B cell (primary cell): ENCODE data around the gene THRA. TPM values are rescaled to one million over a fixed set of nuclear protein-coding genes. Genes with fewer than 3 reads are reported as not detected.

Experiments
- ATAC-seq: fragments of 200-7000 bp; cut with Tn5 transposase; one replicate; pipeline ENCODE4 v1.10.0; 2021; ENCODE audit warnings: low read depth, mild to moderate bottlenecking, moderate number of reproducible peaks, moderate library complexity
- CTCF ChIA-PET: fragments of 350-600 bp; sonication (Branson Sonifier 250); formaldehyde crosslinking; loops from one replicate; lab custom pipeline; 2021; ENCODE audit warnings: antibody characterized with exemption, inconsistent platforms; lab: Charles Lee
- POLR2A ChIA-PET: fragments of 350-600 bp; sonication (Branson Sonifier 250); formaldehyde crosslinking; loops from one replicate; lab custom pipeline; 2021; ENCODE audit warnings: antibody characterized with exemption; lab: Charles Lee
- DNase-seq: peaks from one replicate; pipeline ENCODE4 v3.0.0; 2013
- H2AFZ ChIP-seq: 2 replicates; pipeline ENCODE4 v1.6.1; 2012; ENCODE audit warnings: mild to moderate bottlenecking, low read depth, low read length; ENCODE audit not compliant: insufficient read depth, poor library complexity, severe bottlenecking
- H3K27ac ChIP-seq, 2 donors: 1 replicate in 1 of 2; 2 replicates in 1 of 2; pipeline ENCODE4 v1.5.1; 2012 to 2013; ENCODE audit warnings: low read length in 2 of 2, mild to moderate bottlenecking in 2 of 2, moderate library complexity in 1 of 2
- H3K27me3 ChIP-seq, 4 experiments: fragments of 200-600 bp in 1 of 4; sonication (generic) in 1 of 4; replicated peaks in 1 of 4; 1 replicate in 2 of 4; 2 replicates in 2 of 4; pipeline versions ENCODE4 v1.6.1 to v1.7.0; 2013 to 2016; ENCODE audit warnings: low read length in 3 of 4, mild to moderate bottlenecking in 2 of 4, mixed read lengths in 1 of 4, moderate library complexity in 1 of 4; ENCODE audit not compliant: insufficient read depth in 4 of 4, control insufficient read depth in 3 of 4; ENCODE audit errors: control extremely low read depth in 1 of 4
- H3K36me3 ChIP-seq, 2 experiments: replicated peaks in 1 of 2; 1 replicate in 1 of 2; 2 replicates in 1 of 2; pipeline versions ENCODE4 v1.6.1 to v1.7.1; 2013; ENCODE audit warnings: low read length in 1 of 2; ENCODE audit not compliant: insufficient read depth in 2 of 2, control insufficient read depth in 1 of 2; ENCODE audit errors: control extremely low read depth in 1 of 2, extremely low read depth in 1 of 2
- H3K4me1 ChIP-seq, 2 donors: fragments of 200-600 bp in 1 of 2; sonication (generic) in 1 of 2; 1 replicate in 1 of 2; 2 replicates in 1 of 2; pipeline versions ENCODE4 v1.5.1 to v1.6.1; 2013 to 2017; ENCODE audit warnings: low read length in 2 of 2; ENCODE audit not compliant: control insufficient read depth in 2 of 2, insufficient read depth in 2 of 2
- H3K4me2 ChIP-seq: replicated peaks from 2 replicates; pipeline ENCODE3; 2012; ENCODE audit warnings: mild to moderate bottlenecking, low read depth, low read length; ENCODE audit not compliant: poor library complexity, severe bottlenecking
- H3K4me3 ChIP-seq, 5 experiments: fragments of 200-600 bp in 1 of 5; sonication (generic) in 1 of 5; 1 replicate in 3 of 5; 2 replicates in 2 of 5; pipeline versions ENCODE4 v1.5.1 to v1.7.0; 2011 to 2016; ENCODE audit warnings: low read length in 4 of 5, mild to moderate bottlenecking in 4 of 5, low read depth in 2 of 5, control low read depth in 1 of 5, moderate library complexity in 1 of 5; ENCODE audit not compliant: insufficient read depth in 1 of 5; ENCODE audit errors: control extremely low read depth in 1 of 5, extremely low read depth in 1 of 5
- H3K79me2 ChIP-seq: fragments of 200-600 bp; sonication (generic); one replicate; pipeline ENCODE4 v1.6.0; 2016; ENCODE audit warnings: low read length; ENCODE audit not compliant: control insufficient read depth, insufficient read depth
- H3K9ac ChIP-seq: fragments of 200-600 bp; sonication (generic); 2 replicates; pipeline ENCODE4 v1.6.1; 2017; ENCODE audit warnings: mild to moderate bottlenecking, low read length, moderate library complexity
- H3K9me3 ChIP-seq, 3 donors: one replicate each; pipeline versions ENCODE4 v1.6.1 to v1.7.1; 2013; ENCODE audit warnings: low read length in 2 of 3; ENCODE audit not compliant: control insufficient read depth in 2 of 3, insufficient read depth in 1 of 3; ENCODE audit errors: control extremely low read depth in 1 of 3
- H4K20me1 ChIP-seq: 2 replicates; pipeline ENCODE4 v1.6.0; 2012; ENCODE audit warnings: mild to moderate bottlenecking, low read length; ENCODE audit not compliant: insufficient read depth, control insufficient read depth, poor library complexity, severe bottlenecking
- H3K27ac Mint-ChIP-seq: one replicate; pipeline ENCODE4 v1.8.0; 2021; ENCODE audit warnings: mixed read lengths
- H3K27me3 Mint-ChIP-seq: one replicate; pipeline ENCODE4 v1.8.0; 2021; ENCODE audit warnings: mixed read lengths
- H3K4me1 Mint-ChIP-seq: one replicate; pipeline ENCODE4 v1.8.0; 2021; ENCODE audit warnings: mixed read lengths
- H3K4me3 Mint-ChIP-seq: one replicate; pipeline ENCODE4 v1.8.0; 2021; ENCODE audit warnings: mixed read lengths
- H3K9me3 Mint-ChIP-seq: one replicate; pipeline ENCODE4 v1.8.0; 2022; ENCODE audit warnings: mixed read lengths; ENCODE audit not compliant: insufficient read depth
- CTCF ChIP-seq: fragments of 200-600 bp; IDR thresholded peaks from one replicate; pipeline ENCODE4 v1.8.0; 2022; ENCODE audit warnings: antibody characterized with exemption, mild to moderate bottlenecking
- EZH2 ChIP-seq: IDR thresholded peaks from 2 replicates; pipeline ENCODE4 v1.6.1; 2012; ENCODE audit warnings: borderline replicate concordance, low read depth, mild to moderate bottlenecking, moderate library complexity, low read length; ENCODE audit not compliant: insufficient read depth, poor library complexity, severe bottlenecking
- WGBS: methylation state at CpG from one replicate; pipeline ENCODE4 v1.1.5; 2013; ENCODE audit warnings: missing lambda C conversion rate; ENCODE audit not compliant: insufficient coverage; 5-methylcytosine and 5-hydroxymethylcytosine counted together
- intact Hi-C: fragments of 100-400 bp; cut with micrococcal nuclease; formaldehyde crosslinking; loops from one replicate; pipeline ENCODE4 v1.10.0; 2022
- polyA plus RNA-seq: library from polyadenylated mRNA; depleted of rRNA; stranded (reverse); fragments of >200 nt; gene quantifications from 2 replicates; pipeline ENCODE4 v1.2.3, GENCODE V29; 2012
- total RNA-seq, 2 donors: library from RNA; stranded (reverse); fragments of 120-200 nt in 1 of 2; gene quantifications; 1 replicate in 1 of 2; 2 replicates in 1 of 2; pipeline versions ENCODE4 v1.2.3 to v1.2.4, GENCODE V29; 2013 to 2022

Gene THRA
- total and polyA plus RNA-seq, 2 donors (not counting 1 experiment from before 2014, with no cell fraction given), result 8.0 to 17.1 TPM

- Histone ChIP-seq H2AFZ (no peak overlapping the region), H3K4me2 (peak overlapping the region; percentile 12), H3K4me1 (peaks cover 39% of the 10 kb centered on the region in 2 donors), H3K27me3 (no peaks in the 10 kb centered on the region), H3K9me3 (no peaks in the 10 kb centered on the region), H3K27ac (no peak overlapping the region), H3K79me2 (no peaks in the 10 kb centered on the region), H3K36me3 (no peaks in the 10 kb centered on the region), H4K20me1 (no peaks in the 10 kb centered on the region), H3K9ac (no peak overlapping the region), H3K4me3 (no peak overlapping the region)
- ATAC-seq (no peak), DNase-seq (no peak)
- Mint-ChIP-seq H3K9me3 (no peaks in the 10 kb centered on the region), H3K27me3 (no peaks in the 10 kb centered on the region), H3K27ac (peak overlapping the region; percentile 89), H3K4me3 (no peak overlapping the region), H3K4me1 (peaks cover 54% of the 10 kb centered on the region)
- intact Hi-C loops, result no loop called here
- ChIA-PET CTCF (interaction anchor here (0.7 to 1.3 kb wide), 5 partner anchors 8 to 40 kb away, joined by 3 to 7 read pairs (median 4); no protein-coding TSS in a partner anchor), POLR2A (interaction anchor here (1.1 kb wide), 2 partner anchors 14 to 16 kb away, joined by 3 to 5 read pairs; no protein-coding TSS in a partner anchor)
- 57% methylated on average over 4 of the region's 5 CpGs for WGBS
- no peak for TF ChIP-seq EZH2
- TF ChIP-seq CTCF, result no peak
These were observed 43.3 kb downstream of the THRA start for GRCh38 chr17:40105861-40106759.
